Measurements from ENCODE around the gene ZBTB8A. TPM values are rescaled to one million over a fixed set of nuclear protein-coding genes. Genes with fewer than 3 reads are reported as not detected.
"Not testable (repeated sequence)": the region's sequence is repeated elsewhere in the genome, so short reads cannot be mapped to it uniquely, and the experiment has no call there.

Gene ZBTB8A
- total RNA-seq, 1 donor from 2014 or later: 10.1 TPM

DNA sequence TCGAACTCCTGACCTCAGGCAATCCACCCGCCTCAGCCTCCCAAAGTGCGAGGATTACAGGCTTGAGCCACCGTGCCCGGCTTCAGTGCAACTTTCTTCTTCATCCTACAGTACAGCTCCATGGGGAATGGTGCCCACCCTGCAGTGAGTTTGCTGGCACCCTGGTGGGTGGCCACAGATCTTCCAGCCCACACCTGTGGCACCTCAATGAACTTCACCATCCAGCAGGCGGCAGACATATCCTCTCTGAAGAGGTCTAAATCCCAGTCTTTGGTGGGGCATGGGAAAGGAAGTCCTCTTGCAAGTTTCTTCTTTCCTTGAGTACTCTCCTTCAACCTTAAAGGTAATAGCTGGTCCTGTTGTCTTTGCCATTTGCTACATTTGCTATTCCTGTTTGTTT is 18.1 kb upstream of the ZBTB8A start:
- intact Hi-C loops (cut with DNase I): no loop called here
- H3K27me3 ChIP-seq: no peaks in the 10 kb centered on the region
- no peak for DNase-seq (ENCODE audit: extremely low spot score in 2 of 2)
- H3K4me3 ChIP-seq: no peak overlapping the region
- no peak overlapping the region for H3K27ac ChIP-seq
- H3K36me3 ChIP-seq: no peaks in the 10 kb centered on the region
- H3K4me1 ChIP-seq: no peaks in the 10 kb centered on the region
- no peaks in the 10 kb centered on the region for H3K9me3 ChIP-seq
- TF ChIP-seq, protein P1, sequence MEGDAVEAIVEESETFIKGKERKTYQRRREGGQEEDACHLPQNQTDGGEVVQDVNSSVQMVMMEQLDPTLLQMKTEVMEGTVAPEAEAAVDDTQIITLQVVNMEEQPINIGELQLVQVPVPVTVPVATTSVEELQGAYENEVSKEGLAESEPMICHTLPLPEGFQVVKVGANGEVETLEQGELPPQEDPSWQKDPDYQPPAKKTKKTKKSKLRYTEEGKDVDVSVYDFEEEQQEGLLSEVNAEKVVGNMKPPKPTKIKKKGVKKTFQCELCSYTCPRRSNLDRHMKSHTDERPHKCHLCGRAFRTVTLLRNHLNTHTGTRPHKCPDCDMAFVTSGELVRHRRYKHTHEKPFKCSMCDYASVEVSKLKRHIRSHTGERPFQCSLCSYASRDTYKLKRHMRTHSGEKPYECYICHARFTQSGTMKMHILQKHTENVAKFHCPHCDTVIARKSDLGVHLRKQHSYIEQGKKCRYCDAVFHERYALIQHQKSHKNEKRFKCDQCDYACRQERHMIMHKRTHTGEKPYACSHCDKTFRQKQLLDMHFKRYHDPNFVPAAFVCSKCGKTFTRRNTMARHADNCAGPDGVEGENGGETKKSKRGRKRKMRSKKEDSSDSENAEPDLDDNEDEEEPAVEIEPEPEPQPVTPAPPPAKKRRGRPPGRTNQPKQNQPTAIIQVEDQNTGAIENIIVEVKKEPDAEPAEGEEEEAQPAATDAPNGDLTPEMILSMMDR (IDR thresholded peaks at IDR 0.05): no peak
- no peak for TF ChIP-seq POLR2A (IDR thresholded peaks at IDR 0.05)
- TF ChIP-seq POLR2AphosphoS5 (IDR thresholded peaks at IDR 0.05; ENCODE audit: insufficient read depth in 1 of 2, low read depth in 1 of 2): no peak

DNA sequence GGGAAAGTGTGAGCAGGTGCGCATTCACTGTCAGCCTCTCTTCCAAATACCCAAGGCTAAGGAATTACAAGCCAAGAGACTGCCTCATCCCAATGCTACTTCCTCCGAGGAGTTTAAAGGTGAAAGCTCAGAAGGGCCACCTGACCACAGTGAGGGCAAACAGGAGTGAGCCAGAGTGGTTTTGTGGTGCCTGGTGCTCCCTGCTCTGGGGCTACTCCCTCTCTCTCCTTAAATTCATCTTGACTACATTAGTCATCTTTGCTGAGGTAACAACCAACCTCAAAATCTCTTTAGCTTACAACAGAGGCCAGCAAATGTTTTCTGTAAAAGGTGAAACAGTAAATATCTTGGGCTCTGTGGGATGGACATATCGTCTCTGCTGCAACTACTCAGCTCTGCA is 14.2 kb upstream of the ZBTB8A start:
- no peak for DNase-seq (ENCODE audit: extremely low spot score in 2 of 2)
- Histone ChIP-seq H3K27me3 (no peaks in the 10 kb centered on the region), H3K9me3 (no peaks in the 10 kb centered on the region), H3K4me3 (no peak overlapping the region), H3K4me1 (no peaks in the 10 kb centered on the region), H3K36me3 (no peaks in the 10 kb centered on the region), H3K27ac (no peak overlapping the region)
- TF ChIP-seq, protein P1 (IDR thresholded peaks at IDR 0.05): no peak
- TF ChIP-seq POLR2A (IDR thresholded peaks at IDR 0.05) (no peak), POLR2AphosphoS5 (IDR thresholded peaks at IDR 0.05; ENCODE audit: insufficient read depth in 1 of 2, low read depth in 1 of 2) (no peak)
- intact Hi-C loops (cut with DNase I): no loop called here

DNA sequence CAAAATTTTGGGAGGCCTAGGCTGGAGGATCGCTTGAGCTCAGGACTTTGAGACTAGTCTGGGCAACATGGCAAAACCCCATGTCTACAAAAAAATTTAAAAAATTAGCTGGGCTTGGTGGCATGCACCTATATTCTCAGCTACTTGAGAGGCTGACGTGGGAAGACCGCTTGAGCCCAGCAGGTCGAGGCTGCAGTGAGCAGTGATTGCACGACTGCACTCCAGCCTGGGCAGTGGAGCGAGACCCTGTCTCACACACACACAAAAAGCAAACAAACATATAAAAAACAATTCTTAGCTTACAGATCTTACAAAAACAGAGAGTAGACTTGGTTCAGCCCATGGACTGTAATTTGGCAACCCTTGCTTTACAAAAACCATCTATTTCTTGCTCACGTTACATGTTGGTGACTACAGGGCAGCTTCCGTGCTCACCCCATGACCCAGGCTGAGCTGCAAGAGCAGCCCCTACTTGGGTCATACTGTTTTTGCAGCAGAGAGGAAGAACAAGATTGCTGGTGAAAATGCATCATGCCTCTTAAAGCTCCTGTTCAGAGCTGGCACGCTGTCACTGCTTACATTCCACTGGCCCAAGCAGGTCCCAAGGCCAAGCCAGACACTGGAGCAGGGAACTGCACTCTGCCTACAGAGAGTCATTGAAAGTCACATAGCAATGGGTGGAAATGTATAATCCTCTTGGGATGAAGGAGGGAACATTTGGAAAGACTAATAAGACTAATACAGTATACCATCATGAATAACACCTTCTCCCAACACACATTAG is 13.4 kb upstream of the ZBTB8A start:
- no peak overlapping the region for H3K4me3 ChIP-seq
- no peak overlapping the region for H3K27ac ChIP-seq
- H3K36me3 ChIP-seq: no peaks in the 10 kb centered on the region
- no peaks in the 10 kb centered on the region for H3K9me3 ChIP-seq
- H3K4me1 ChIP-seq: no peaks in the 10 kb centered on the region
- intact Hi-C loops (cut with DNase I): no loop called here
- DNase-seq (ENCODE audit: extremely low spot score in 2 of 2): no peak
- TF ChIP-seq, protein P1 (IDR thresholded peaks at IDR 0.05): no peak
- TF ChIP-seq POLR2A (IDR thresholded peaks at IDR 0.05): no peak
- TF ChIP-seq POLR2AphosphoS5 (IDR thresholded peaks at IDR 0.05; ENCODE audit: insufficient read depth in 1 of 2, low read depth in 1 of 2): no peak
- H3K27me3 ChIP-seq: no peaks in the 10 kb centered on the region

DNA sequence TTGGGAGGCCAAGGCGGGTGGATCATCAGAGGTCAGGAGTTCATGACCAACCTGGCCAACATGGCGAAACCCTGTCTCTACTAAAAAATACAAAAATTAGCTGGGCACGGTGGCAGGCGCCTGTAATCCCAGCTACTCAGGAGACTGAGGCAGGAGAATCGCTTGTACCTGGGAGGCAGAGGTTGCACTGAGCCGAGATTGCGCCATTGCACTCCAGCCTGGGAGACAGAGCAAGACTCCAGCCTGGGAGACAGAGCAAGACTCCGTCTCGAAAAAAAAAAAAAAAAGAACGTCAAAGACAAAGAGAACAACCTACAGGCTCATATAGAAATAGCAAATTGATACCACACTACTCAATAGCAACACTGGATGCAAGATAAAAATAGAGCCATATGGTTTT is 10.7 kb upstream of the ZBTB8A start:
- H3K36me3 ChIP-seq; H3K9me3 ChIP-seq; H3K27ac ChIP-seq; H3K4me1 ChIP-seq; intact Hi-C loops (cut with DNase I); DNase-seq (ENCODE audit: extremely low spot score in 2 of 2); H3K27me3 ChIP-seq; H3K4me3 ChIP-seq: not testable (repeated sequence)

DNA sequence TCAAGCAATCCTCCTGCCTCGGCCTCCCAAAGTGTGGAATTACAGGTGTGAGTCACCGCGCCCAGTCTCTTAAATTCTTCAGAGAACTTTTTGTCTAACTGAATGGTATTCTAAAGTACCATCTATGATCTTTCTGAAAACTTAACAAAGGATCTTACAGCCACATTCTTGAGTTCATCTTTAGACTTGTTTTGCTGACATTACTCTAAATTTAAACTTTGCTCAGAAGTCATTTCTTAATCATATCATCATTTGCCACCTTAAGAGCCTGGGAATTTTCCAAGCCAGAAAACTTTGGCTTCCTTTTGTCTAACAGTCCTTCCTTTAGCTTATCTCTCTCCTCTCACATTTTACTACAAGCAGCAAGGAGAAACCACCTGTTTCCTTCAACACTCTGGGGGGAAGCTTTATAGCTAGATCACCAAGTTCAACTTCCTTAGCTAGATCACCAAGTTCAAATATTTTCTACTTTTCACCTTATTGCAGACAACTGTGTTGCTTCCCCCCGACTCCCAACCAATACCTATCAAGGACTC is 5.4 kb upstream of the ZBTB8A start:
- Histone ChIP-seq H3K27ac (no peak overlapping the region), H3K27me3 (no peaks in the 10 kb centered on the region), H3K9me3 (no peaks in the 10 kb centered on the region), H3K4me3 (no peak overlapping the region), H3K36me3 (no peaks in the 10 kb centered on the region), H3K4me1 (no peaks in the 10 kb centered on the region)
- intact Hi-C loops (cut with DNase I): no loop called here
- no peak for DNase-seq (ENCODE audit: extremely low spot score in 2 of 2)
- TF ChIP-seq POLR2AphosphoS5 (IDR thresholded peaks at IDR 0.05; ENCODE audit: insufficient read depth in 1 of 2, low read depth in 1 of 2): peak in 1 of 2 donors; percentile 52
- TF ChIP-seq, protein P1 (IDR thresholded peaks at IDR 0.05): no peak

Measured in vagina (tissue), 2 donors.